Mesothelial cell of epicardium (in vitro differentiated cells): ENCODE measurements around the gene KLHL29. TPM values are rescaled to one million over a fixed set of nuclear protein-coding genes. Genes with fewer than 3 reads are reported as not detected.

Experiments used
- DNase-seq, 2 experiments: peaks; one replicate each; pipeline ENCODE4 v3.0.0; 2021; ENCODE audit warnings: low spot score in 2 of 2; ENCODE audit not compliant: unreplicated experiment in 2 of 2
- H3K27ac Mint-ChIP-seq: 2 replicates; pipeline ENCODE4 v1.8.0; 2021; ENCODE audit warnings: mixed read lengths
- H3K27me3 Mint-ChIP-seq: 2 replicates; pipeline ENCODE4 v1.8.0; 2021; ENCODE audit warnings: low read depth, mixed read lengths
- H3K36me3 Mint-ChIP-seq: 2 replicates; pipeline ENCODE4 v1.8.0; 2021; ENCODE audit warnings: mixed read lengths
- H3K4me1 Mint-ChIP-seq: 2 replicates; pipeline ENCODE4 v1.8.0; 2021; ENCODE audit warnings: mixed read lengths
- H3K4me3 Mint-ChIP-seq: 2 replicates; pipeline ENCODE4 v1.8.0; 2021; ENCODE audit warnings: mild to moderate bottlenecking, moderate library complexity, mixed read lengths
- H3K9me3 Mint-ChIP-seq: 2 replicates; pipeline ENCODE4 v1.8.0; 2021; ENCODE audit warnings: mixed read lengths
- total RNA-seq: library from RNA; stranded (reverse); gene quantifications from 3 replicates; pipeline ENCODE4 v1.2.1, GENCODE V29; 2021
- TF ChIP-seq, protein P1 (sequence below): fragments of 200-600 bp; sonication (generic); IDR thresholded peaks from one replicate; pipeline ENCODE4 v1.5.0; 2021; ENCODE audit warnings: antibody characterized with exemption; ENCODE audit not compliant: unreplicated experiment

KLHL29 gene
- total RNA-seq, 1 donor from 2014 or later, result 28.3 TPM

DNA sequence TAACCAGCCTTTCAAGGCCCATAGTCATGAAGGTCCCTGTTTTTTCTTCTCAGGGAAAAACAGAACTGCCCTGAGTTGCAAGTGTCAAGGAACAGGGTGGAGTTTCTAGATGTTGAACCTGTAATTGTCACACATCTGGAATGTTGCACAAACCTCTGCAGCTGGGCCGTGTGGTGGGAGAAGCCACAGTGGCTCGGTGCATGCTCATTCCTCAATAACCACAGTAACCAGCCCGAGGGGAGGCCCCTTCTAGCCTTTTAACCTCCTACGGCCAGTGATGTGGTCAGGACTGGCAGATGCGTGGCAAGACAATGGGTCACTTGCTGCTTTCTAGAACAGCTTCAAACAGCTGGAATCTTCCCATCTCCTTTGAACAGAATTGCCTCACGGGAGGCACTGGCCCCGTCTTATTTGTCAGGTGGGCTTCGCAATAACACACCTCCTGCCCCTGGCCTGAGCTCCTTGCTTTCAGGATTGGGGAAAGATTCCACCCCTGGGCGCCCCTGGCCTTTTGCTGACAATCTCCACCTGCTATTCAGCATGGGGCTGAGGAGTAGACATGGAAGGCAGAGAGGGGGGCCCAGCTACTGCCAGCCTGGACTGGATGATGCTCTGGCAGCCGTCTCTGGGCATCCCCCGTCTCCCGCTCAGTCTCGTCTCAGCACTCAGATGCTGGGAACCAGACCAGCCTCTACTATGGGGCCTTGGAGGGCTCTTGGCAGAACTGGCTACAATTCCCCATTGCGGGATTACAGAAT is 102.9 kb downstream of the KLHL29 start:
- Mint-ChIP-seq H3K4me3 (no peak overlapping the region), H3K4me1 (peaks cover 1% of the 10 kb centered on the region), H3K36me3 (no peaks in the 10 kb centered on the region), H3K27ac (no peak overlapping the region), H3K9me3 (no peaks in the 10 kb centered on the region), H3K27me3 (no peaks in the 10 kb centered on the region)
- TF ChIP-seq, protein P1, sequence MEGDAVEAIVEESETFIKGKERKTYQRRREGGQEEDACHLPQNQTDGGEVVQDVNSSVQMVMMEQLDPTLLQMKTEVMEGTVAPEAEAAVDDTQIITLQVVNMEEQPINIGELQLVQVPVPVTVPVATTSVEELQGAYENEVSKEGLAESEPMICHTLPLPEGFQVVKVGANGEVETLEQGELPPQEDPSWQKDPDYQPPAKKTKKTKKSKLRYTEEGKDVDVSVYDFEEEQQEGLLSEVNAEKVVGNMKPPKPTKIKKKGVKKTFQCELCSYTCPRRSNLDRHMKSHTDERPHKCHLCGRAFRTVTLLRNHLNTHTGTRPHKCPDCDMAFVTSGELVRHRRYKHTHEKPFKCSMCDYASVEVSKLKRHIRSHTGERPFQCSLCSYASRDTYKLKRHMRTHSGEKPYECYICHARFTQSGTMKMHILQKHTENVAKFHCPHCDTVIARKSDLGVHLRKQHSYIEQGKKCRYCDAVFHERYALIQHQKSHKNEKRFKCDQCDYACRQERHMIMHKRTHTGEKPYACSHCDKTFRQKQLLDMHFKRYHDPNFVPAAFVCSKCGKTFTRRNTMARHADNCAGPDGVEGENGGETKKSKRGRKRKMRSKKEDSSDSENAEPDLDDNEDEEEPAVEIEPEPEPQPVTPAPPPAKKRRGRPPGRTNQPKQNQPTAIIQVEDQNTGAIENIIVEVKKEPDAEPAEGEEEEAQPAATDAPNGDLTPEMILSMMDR, result no peak
- no peak for DNase-seq

DNA sequence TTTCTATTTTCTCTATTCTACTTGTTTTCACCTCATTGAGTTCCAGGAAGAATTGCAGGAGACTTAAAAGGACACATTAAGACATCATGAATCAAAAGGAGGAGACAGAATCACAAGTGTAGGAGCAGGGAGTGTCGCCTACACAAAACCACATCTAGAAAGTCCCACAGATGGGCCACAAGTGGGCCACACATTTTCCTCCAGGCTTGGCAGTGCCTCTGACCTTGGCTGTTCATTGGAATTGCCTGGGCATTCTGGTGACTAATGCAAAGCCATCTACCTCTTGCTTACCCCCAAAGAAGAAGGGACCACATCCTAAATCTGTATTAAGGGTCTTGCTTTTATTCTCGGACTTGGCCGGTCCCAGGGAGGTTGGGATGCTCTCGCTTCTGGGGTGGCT is 103.6 kb downstream of the KLHL29 start:
- H3K4me1 Mint-ChIP-seq, result peaks cover 7% of the 10 kb centered on the region
- no peak overlapping the region for H3K27ac Mint-ChIP-seq
- H3K9me3 Mint-ChIP-seq, result no peaks in the 10 kb centered on the region
- no peak for DNase-seq
- no peaks in the 10 kb centered on the region for H3K36me3 Mint-ChIP-seq
- no peak overlapping the region for H3K4me3 Mint-ChIP-seq
- TF ChIP-seq, protein P1, result no peak
- no peaks in the 10 kb centered on the region for H3K27me3 Mint-ChIP-seq

- H3K36me3 Mint-ChIP-seq, result no peaks in the 10 kb centered on the region
- H3K4me3 Mint-ChIP-seq, result no peak overlapping the region
- TF ChIP-seq, protein P1, result no peak
- peaks cover 8% of the 10 kb centered on the region for H3K4me1 Mint-ChIP-seq
- no peaks in the 10 kb centered on the region for H3K27me3 Mint-ChIP-seq
- H3K27ac Mint-ChIP-seq, result no peak overlapping the region
- DNase-seq, result no peak
- no peaks in the 10 kb centered on the region for H3K9me3 Mint-ChIP-seq
These were observed 104.7 kb downstream of the KLHL29 start for GRCh38 chr2:23489471-23490322.

- Mint-ChIP-seq H3K27ac (no peak overlapping the region), H3K4me1 (peaks cover 8% of the 10 kb centered on the region), H3K36me3 (peaks cover 3% of the 10 kb centered on the region), H3K9me3 (no peaks in the 10 kb centered on the region), H3K27me3 (no peaks in the 10 kb centered on the region), H3K4me3 (no peak overlapping the region)
- TF ChIP-seq, protein P1, result no peak
- no peak for DNase-seq
These were observed 106.8 kb downstream of the KLHL29 start for GRCh38 chr2:23491591-23492336.

GRCh38 chr2:23492337-23492675 is 107.3 kb downstream of the KLHL29 start:
- Mint-ChIP-seq H3K4me1 (peaks cover 8% of the 10 kb centered on the region), H3K27me3 (no peaks in the 10 kb centered on the region)
- TF ChIP-seq, protein P1, result no peak

More at GRCh38 chr2:23492337-23492675, 107.3 kb downstream of the KLHL29 start:
- peaks cover 3% of the 10 kb centered on the region for H3K36me3 Mint-ChIP-seq
- no peak overlapping the region for H3K4me3 Mint-ChIP-seq
- no peak for DNase-seq
- no peaks in the 10 kb centered on the region for H3K9me3 Mint-ChIP-seq
- H3K27ac Mint-ChIP-seq, result no peak overlapping the region
